Measurements from ENCODE around the gene NPAS2. TPM values are rescaled to one million over a fixed set of nuclear protein-coding genes. Genes with fewer than 3 reads are reported as not detected.

Gene NPAS2
- total RNA-seq, 8 experiments from 2014 or later = 1.6 to 35.0 (median 6.4) TPM

DNA sequence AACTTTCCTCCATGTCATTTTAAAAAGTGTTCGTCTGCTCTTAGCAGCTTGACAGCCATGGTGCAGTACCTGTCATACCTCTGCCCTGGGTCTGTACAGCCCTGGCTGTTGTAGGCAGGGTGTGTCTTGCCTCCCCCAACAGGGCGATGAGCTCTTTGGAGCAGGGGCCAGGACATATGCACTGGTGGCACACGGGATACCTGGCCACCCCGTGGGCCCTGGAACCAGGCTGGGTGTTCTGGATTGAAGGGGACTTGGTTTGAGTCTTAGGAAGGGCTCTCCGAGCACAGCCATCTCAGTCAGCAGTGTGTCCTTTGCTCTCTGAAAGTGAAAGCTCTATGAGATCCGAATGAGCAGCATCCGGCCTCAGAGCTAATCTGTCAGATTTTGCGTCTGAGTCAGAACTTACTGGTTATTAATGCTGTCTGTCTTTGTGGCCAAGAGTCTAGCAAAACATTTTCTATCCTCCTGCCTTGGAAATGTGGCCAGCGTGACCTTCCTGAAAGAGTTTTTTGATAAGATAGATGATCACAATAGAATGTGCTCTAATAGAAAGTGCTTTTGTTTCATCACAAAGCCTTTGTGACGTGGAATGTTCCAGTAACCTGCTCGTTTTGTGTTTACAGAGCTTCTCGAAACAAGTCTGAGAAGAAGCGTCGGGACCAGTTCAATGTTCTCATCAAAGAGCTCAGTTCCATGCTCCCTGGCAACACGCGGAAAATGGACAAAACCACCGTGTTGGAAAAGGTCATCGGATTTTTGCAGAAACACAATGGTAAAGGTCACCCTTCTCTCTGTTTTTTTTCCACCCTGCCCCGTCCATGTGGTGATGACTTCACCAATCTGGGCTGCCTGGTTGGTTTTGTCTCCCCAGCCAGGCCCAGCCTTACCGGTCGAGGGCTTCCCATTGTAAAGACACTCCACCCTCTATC is 104.8 kb downstream of the NPAS2 start:
- peak in 7 of 8 experiments; percentile 32 to 82 (median 75) for ATAC-seq (replicated peaks in 6 of 8)
- no peak overlapping the region for H3K4me3 ChIP-seq
- H3K4me1 ChIP-seq (replicated peaks in 1 of 2) = peaks cover 9 to 16% of the 10 kb centered on the region in 2 donors
- in situ Hi-C loops (cut with MboI; ENCODE audit: low pct_unique_long_range_greater_than_20kb in 2 of 9, low sequenced_read_pairs in 9 of 9, unreplicated experiment in 9 of 9) = no loop called here
- WGBS, 10 experiments = 27 to 94% (median 64%) methylated on average over 4 to 15 of the region's 21 CpGs
- H3K27ac ChIP-seq = peak overlapping the region; percentile 54 to 56

DNA sequence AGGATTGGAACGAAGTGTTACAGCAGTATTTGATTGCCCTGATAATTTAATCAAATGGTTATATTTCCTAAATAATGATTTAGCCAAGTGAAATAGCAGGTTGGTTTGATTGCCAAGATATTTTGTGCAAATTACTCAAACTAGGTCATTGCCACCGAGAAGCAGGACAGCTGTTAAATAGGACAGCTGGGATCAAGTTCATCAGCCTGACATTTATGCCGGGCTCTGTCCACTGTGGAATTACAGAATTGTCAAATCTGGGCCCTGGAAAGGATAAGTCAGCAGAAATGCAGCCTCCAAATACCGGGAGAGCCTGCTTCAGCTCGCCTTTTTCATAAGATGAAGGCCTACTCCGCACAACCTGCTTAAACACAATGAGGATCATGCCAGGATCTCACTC is 108.3 kb downstream of the NPAS2 start:
- WGBS, 10 experiments = 35 to 95% (median 77%) methylated on average over 3 to 6 of the region's 6 CpGs; no CpG with 5 or more reads in 1 of the 10 experiments
- no peak overlapping the region for H3K27ac ChIP-seq
- in situ Hi-C loops (cut with MboI; ENCODE audit: low pct_unique_long_range_greater_than_20kb in 2 of 9, low sequenced_read_pairs in 9 of 9, unreplicated experiment in 9 of 9) = no loop called here
- H3K4me3 ChIP-seq = no peak overlapping the region
- H3K4me1 ChIP-seq (replicated peaks in 1 of 2) = peaks cover 9 to 16% of the 10 kb centered on the region in 2 donors
- no peak for ATAC-seq (replicated peaks in 6 of 8)

- ATAC-seq (replicated peaks in 6 of 8) = no peak
- Histone ChIP-seq H3K4me1 (replicated peaks in 1 of 2) (peaks cover 9 to 11% of the 10 kb centered on the region in 2 donors), H3K4me3 (no peak overlapping the region), H3K27ac (no peak overlapping the region)
- in situ Hi-C loops (cut with MboI; ENCODE audit: low pct_unique_long_range_greater_than_20kb in 2 of 9, low sequenced_read_pairs in 9 of 9, unreplicated experiment in 9 of 9) = no loop called here
- 93 to 100% (median 100%) methylated on average over 1 to 2 of the region's 2 CpGs; no CpG with 5 or more reads in 7 of the 10 experiments for WGBS, 10 experiments
Measured at GRCh38 chr2:100929147-100929546, 109.2 kb downstream of the NPAS2 start.

DNA sequence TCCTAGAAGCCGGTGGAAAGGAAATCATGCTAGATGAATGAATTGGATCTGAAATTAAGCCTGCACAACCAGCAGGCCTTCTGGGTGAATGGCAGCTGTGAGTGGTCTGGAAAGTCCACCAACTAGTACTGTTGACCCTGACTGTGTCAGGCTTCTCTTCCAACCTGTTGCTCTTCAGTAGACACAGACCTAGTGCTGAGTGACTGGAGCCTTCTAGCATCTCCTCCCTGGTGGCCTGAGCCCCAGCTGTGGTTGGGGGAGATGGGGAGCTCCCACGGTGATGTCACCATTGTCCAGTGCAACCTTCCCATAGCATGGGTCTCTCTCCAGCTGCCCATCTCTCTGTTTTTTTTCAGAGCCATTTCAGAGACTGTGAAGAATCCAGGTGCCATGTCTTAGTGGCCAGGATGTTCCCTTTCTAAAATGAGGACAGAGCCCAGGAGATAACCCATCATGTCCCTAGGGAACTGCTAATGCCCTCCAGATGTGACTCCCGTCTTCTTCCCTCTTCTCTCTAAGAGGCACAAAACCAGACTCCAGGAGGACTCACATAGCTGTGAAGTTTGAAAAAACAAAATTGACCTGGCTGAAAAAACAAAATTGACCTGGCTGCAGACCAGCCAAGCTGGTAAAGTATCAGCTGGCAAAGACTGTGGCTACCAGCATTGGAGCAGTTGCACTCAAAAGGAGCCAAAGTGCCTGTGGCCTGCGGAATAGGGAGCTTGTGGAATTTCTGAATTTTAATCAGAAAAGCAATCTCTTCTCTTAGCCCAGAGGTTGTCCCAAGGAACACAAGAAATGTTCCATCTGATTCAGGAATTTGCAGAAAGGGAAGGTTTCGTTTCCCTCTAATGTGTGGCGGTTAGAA is 114.8 kb downstream of the NPAS2 start:
- Histone ChIP-seq H3K4me3 (no peak overlapping the region), H3K4me1 (replicated peaks in 1 of 2) (no peaks in the 10 kb centered on the region), H3K27ac (no peak overlapping the region)
- in situ Hi-C loops (cut with MboI; ENCODE audit: low pct_unique_long_range_greater_than_20kb in 2 of 9, low sequenced_read_pairs in 9 of 9, unreplicated experiment in 9 of 9) = no loop called here
- WGBS, 10 experiments = 57 to 100% (median 99%) methylated on average over 1 to 4 of the region's 6 CpGs; no CpG with 5 or more reads in 2 of the 10 experiments
- no peak for ATAC-seq (replicated peaks in 6 of 8)

GRCh38 chr2:100935372-100935752 is 115.4 kb downstream of the NPAS2 start:
- 20 to 100% (median 82%) methylated on average over 1 to 3 of the region's 3 CpGs; no CpG with 5 or more reads in 2 of the 10 experiments for WGBS, 10 experiments
- Histone ChIP-seq H3K4me3 (no peak overlapping the region), H3K4me1 (replicated peaks in 1 of 2) (no peaks in the 10 kb centered on the region), H3K27ac (no peak overlapping the region)
- in situ Hi-C loops (cut with MboI; ENCODE audit: low pct_unique_long_range_greater_than_20kb in 2 of 9, low sequenced_read_pairs in 9 of 9, unreplicated experiment in 9 of 9) = no loop called here
- ATAC-seq (replicated peaks in 6 of 8) = no peak

GRCh38 chr2:100936070-100936741 is 116.3 kb downstream of the NPAS2 start:
- no peak overlapping the region for H3K27ac ChIP-seq
- 63 to 100% (median 89%) methylated on average over 2 to 10 of the region's 10 CpGs for WGBS, 10 experiments
- in situ Hi-C loops (cut with MboI; ENCODE audit: low pct_unique_long_range_greater_than_20kb in 2 of 9, low sequenced_read_pairs in 9 of 9, unreplicated experiment in 9 of 9) = no loop called here

GRCh38 chr2:100936972-100937542 is 117.1 kb downstream of the NPAS2 start:
- H3K4me1 ChIP-seq (replicated peaks in 1 of 2) = no peaks in the 10 kb centered on the region
- H3K4me3 ChIP-seq = no peak overlapping the region
- no peak for ATAC-seq (replicated peaks in 6 of 8)
- no peak overlapping the region for H3K27ac ChIP-seq
- 80% methylated on average over 1 of the region's 2 CpGs; no CpG with 5 or more reads in 9 of the 10 experiments for WGBS, 10 experiments
- in situ Hi-C loops (cut with MboI; ENCODE audit: low pct_unique_long_range_greater_than_20kb in 2 of 9, low sequenced_read_pairs in 9 of 9, unreplicated experiment in 9 of 9) = no loop called here

More at GRCh38 chr2:100936070-100936741, 116.3 kb downstream of the NPAS2 start:
- ATAC-seq (replicated peaks in 6 of 8) = peak in 2 of 8 experiments; percentile 65 to 67
- no peak overlapping the region for H3K4me3 ChIP-seq
- no peaks in the 10 kb centered on the region for H3K4me1 ChIP-seq (replicated peaks in 1 of 2)

DNA sequence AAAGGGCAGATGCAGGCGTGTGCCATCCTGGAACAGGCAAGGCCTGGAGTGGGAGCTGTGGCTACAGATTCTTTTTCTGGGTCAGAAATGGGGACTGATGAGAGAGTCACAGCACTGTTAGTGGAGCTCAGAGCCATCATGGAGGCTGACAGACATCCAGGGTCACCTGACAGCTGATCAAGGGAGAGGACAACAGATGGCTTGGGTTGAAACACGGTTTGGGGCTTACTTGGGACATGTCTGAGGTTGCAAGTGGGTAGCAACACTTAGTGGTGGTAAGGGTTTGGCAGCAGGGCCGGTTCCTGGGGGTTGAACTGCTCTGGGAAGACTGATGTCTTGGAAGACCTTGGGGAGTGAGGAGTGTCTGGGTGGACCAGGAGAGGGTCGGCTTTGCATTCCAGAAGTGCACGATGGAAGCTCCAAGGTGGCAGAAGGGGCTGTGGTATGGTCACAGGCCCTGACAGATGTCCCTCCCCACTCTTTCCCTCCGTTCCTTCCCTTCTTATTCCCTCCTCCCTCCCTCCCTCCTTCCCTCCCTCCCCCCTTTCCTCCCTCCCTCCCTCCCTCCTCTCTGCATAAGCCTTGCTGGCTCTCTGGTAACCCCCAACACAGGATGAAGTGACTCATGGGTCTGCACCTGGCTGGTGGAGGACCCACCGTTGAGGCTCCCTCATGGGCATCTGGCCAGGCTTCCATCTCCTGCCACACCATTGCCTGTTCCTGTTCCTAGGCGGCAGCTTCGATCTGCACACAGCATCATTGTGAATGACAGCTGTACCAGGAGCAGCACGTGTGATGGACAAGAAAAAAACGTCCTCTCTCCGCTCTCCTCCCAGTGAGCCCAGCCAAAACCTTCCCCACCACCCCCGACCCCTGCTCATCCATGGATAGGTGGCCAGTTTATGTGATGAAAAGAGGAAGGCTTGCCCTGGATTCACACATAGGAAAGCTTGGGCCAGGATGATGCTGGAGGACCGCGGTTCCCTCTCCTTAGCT is 118.4 kb downstream of the NPAS2 start:
- no peak for ATAC-seq (replicated peaks in 6 of 8)
- Histone ChIP-seq H3K4me1 (replicated peaks in 1 of 2) (no peaks in the 10 kb centered on the region), H3K27ac (no peak overlapping the region), H3K4me3 (no peak overlapping the region)
- in situ Hi-C loops (cut with MboI; ENCODE audit: low pct_unique_long_range_greater_than_20kb in 2 of 9, low sequenced_read_pairs in 9 of 9, unreplicated experiment in 9 of 9) = no loop called here
- 0 to 100% (median 82%) methylated on average over 1 to 6 of the region's 15 CpGs; no CpG with 5 or more reads in 2 of the 10 experiments for WGBS, 10 experiments

DNA sequence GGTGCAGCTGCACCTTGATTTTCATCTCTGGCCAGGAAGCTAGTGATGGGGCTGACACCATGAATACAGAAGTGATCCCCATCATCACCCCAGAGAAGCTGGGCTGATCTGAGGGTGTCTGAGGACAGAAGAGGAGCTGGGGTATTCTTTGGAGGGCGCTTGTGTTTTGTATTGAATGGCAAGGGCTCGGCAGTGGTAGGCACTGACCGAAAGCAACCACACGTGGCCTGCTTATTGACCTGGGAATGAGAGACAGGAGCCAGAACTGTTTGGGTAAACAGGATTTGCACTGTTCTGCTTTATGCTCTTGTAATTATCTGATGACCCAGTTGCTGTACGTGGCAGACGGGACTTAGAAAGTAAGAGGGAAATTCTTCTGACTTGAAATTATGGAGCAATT is 119.5 kb downstream of the NPAS2 start:
- no peaks in the 10 kb centered on the region for H3K4me1 ChIP-seq (replicated peaks in 1 of 2)
- H3K4me3 ChIP-seq = no peak overlapping the region
- H3K27ac ChIP-seq = no peak overlapping the region
- 77 to 100% (median 97%) methylated on average over 2 to 5 of the region's 6 CpGs; no CpG with 5 or more reads in 2 of the 10 experiments for WGBS, 10 experiments
- in situ Hi-C loops (cut with MboI; ENCODE audit: low pct_unique_long_range_greater_than_20kb in 2 of 9, low sequenced_read_pairs in 9 of 9, unreplicated experiment in 9 of 9) = no loop called here
- no peak for ATAC-seq (replicated peaks in 6 of 8)

DNA sequence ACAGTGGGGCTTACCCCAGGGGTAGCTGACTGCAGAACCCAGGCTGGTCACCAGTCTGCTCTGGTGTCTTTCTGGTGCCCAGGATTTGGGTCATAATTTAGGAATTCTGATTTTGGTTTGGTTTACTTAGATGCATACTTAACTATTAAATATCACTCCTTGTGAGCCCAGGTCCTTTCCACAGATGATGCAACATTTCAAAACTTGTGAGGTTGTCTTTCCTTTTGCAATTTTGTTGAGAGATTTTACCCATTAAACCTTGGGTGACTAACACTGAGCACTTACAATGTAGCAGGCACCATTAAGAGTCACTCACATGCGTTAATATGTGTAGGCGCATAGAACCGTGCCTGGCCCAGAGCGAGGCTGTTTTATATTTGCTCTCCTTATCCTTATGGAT is 120.3 kb downstream of the NPAS2 start:
- H3K4me3 ChIP-seq = no peak overlapping the region
- 94 to 100% (median 100%) methylated on average over 1 to 4 of the region's 4 CpGs; no CpG with 5 or more reads in 5 of the 10 experiments for WGBS, 10 experiments
- no peak for ATAC-seq (replicated peaks in 6 of 8)
- H3K27ac ChIP-seq = no peak overlapping the region
- H3K4me1 ChIP-seq (replicated peaks in 1 of 2) = no peaks in the 10 kb centered on the region
- in situ Hi-C loops (cut with MboI; ENCODE audit: low pct_unique_long_range_greater_than_20kb in 2 of 9, low sequenced_read_pairs in 9 of 9, unreplicated experiment in 9 of 9) = no loop called here

DNA sequence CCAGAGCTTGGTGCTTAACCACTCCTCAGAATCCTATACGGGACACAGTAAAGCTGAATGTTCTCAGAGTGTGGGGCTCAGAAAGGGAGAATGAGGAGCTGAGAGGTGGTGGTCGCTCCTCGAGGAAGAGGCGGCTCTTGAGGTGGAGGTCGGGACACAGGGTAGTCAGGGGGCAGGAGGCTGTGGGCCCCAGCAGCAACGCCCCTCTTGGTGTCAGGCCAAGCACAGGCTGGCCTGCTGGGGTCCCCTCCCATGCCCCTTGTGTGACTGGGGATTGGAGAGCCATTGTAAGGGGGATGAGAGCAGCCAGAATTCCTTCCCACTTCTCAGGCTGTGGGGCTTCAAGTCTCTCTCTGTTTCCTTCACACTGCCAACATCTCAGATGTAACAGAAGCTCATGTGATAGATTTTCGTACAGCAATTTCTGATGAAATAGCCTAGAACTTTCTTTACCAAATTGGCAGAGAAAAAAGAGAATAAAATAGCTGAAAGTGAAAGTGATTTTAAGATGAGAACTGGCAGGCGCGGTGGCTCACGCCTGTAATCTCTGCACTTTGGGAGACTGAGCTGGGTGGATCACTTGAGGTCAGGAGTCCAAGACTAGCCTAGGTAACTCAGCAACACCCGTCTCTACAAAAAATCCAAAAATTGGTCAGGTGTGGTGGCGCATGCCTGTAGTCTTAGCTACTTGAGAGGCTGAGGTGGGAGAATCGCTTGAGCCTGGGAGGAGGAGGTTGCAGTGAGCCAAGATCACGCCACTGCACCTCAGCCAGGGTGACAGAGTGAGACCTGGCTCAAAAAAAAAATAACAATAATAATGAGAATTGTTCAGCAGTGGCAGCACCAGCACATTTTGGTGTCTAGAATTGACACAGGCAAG is 121.1 kb downstream of the NPAS2 start:
- Histone ChIP-seq H3K4me1 (replicated peaks in 1 of 2) (no peaks in the 10 kb centered on the region), H3K4me3 (no peak overlapping the region), H3K27ac (no peak overlapping the region)
- WGBS, 10 experiments = 65 to 95% (median 86%) methylated on average over 4 to 8 of the region's 14 CpGs; no CpG with 5 or more reads in 4 of the 10 experiments
- in situ Hi-C loops (cut with MboI; ENCODE audit: low pct_unique_long_range_greater_than_20kb in 2 of 9, low sequenced_read_pairs in 9 of 9, unreplicated experiment in 9 of 9) = no loop called here
- ATAC-seq (replicated peaks in 6 of 8) = peak in 1 of 8 experiments; percentile 18
